ENCODE measurements around the gene TBX10. TPM values are rescaled to one million over a fixed set of nuclear protein-coding genes. Genes with fewer than 3 reads are reported as not detected.

TBX10 gene
- total RNA-seq, 4 donors from 2014 or later = not detected

DNA sequence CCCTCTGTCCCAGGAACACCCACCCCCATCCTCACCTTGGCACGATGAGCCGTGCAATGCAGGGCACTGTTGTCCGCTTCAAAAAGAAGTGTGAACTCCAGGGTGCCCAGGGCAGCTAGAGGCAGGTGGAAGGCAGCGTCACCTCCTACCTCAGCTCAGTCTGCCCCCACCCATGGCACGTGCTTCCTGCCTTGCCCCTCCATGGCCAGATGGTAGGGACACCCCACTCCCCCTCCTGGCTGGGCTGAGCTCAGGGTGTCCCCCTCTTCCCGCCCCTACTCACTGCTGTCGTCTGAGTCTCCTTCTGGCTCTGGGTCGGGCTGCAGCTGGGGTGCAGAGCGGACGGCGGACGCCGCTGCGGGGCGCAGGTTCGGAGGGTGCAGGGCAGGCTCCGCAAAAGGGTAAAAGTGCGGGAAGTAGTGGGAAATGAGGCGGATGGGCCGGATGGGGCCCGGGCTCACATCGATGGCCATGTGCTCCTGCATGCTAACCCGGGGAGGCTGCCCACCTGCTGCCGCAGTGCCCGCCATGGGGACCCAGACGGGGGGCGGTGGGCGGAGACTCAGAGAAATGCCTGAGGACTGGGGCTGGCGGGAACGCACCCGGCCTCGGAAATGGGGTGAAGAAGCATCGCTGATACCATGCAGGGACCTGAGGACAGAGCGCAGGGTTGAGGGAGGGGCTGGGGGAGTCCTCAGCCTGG is 23.7 kb downstream of the TBX10 start:
- Histone ChIP-seq H3K27ac (no peak overlapping the region), H3K27me3 (peaks cover 0 to 2% (median 0%) of the 10 kb centered on the region in 3 donors), H3K4me3 (no peak overlapping the region), H3K4me1 (peaks cover 0 to 8% of the 10 kb centered on the region in 2 donors), H3K36me3 (peaks cover 0 to 20% of the 10 kb centered on the region in 2 donors), H3K9me3 (no peaks in the 10 kb centered on the region)
- intact Hi-C loops (cut with DNase I; ENCODE audit: low total_unique reads) (loop anchor here (1.0 kb wide), 1 partner anchor 43 kb away; no protein-coding TSS in a partner anchor), in situ Hi-C loops (cut with MboI; ENCODE audit: low sequenced_read_pairs in 4 of 4) (no loop called here)
- DNase-seq (no peak), ATAC-seq (peak in 1 of 2 donors; percentile 7)
- TF ChIP-seq, protein P1, sequence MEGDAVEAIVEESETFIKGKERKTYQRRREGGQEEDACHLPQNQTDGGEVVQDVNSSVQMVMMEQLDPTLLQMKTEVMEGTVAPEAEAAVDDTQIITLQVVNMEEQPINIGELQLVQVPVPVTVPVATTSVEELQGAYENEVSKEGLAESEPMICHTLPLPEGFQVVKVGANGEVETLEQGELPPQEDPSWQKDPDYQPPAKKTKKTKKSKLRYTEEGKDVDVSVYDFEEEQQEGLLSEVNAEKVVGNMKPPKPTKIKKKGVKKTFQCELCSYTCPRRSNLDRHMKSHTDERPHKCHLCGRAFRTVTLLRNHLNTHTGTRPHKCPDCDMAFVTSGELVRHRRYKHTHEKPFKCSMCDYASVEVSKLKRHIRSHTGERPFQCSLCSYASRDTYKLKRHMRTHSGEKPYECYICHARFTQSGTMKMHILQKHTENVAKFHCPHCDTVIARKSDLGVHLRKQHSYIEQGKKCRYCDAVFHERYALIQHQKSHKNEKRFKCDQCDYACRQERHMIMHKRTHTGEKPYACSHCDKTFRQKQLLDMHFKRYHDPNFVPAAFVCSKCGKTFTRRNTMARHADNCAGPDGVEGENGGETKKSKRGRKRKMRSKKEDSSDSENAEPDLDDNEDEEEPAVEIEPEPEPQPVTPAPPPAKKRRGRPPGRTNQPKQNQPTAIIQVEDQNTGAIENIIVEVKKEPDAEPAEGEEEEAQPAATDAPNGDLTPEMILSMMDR (IDR thresholded peaks at IDR 0.05 in 4 of 5, conservative IDR thresholded peaks at IDR 0.05 in 1 of 5) = peak in 1 of 5 experiments; percentile 16
- TF ChIP-seq POLR2A (IDR thresholded peaks at IDR 0.05) = no peak

DNA sequence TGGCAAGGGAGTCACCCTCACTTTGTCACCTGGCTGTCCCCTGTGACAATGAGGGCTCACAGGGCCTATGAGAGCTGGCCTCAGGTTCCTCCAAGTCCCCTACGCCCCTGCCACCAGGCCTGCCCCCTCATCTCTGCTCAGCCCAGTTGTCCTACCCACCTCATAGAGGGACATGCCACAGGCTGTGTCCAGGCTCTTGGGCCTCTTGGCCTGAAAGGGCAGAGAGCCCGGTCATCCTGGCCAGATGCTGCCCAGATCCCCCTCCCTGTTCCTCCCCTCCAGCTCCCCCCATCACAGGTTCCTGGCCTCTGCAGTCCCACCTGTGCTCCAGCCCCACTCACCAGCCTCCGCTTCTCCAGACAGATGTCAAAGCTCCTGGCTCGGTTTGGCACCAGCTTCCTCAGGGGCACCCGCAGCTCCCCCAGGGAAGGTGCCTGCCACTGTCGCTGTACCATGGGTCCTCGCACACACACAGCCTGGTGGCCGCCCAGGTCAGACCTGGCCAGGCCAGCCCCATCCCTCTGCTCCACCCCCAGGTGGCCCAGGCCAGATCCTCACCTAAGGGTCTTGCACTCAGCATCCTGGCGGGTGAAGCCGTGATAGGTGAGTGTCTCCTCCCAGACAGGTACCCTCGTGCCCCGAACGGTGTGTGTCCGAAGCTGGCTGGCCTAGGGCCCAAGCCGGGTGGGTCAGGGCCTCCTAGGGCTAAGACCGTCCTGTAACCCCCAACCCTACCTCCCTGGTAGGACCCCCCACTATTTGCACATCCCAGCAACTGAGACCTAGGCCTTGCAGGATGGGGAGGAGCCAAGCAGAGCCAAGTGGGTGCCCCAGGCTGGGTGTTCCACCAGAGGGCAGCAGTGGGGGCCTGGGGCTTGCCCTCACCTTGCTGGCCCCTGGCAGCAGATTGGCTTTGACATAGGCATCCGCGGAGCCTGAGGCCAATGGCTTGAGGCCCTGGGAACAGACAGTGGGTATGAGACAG is 24.5 kb downstream of the TBX10 start:
- intact Hi-C loops (cut with DNase I; ENCODE audit: low total_unique reads) = loop anchor here (1.0 kb wide), 1 partner anchor 44 kb away; no protein-coding TSS in a partner anchor
- H3K4me1 ChIP-seq = peaks cover 0 to 8% of the 10 kb centered on the region in 2 donors
- TF ChIP-seq POLR2A (IDR thresholded peaks at IDR 0.05) = no peak
- TF ChIP-seq, protein P1 (IDR thresholded peaks at IDR 0.05 in 4 of 5, conservative IDR thresholded peaks at IDR 0.05 in 1 of 5) = peak in 4 of 5 experiments; percentile 41 to 59 (median 52)
- no peaks in the 10 kb centered on the region for H3K9me3 ChIP-seq
- peak in 1 of 2 donors; percentile 35 for DNase-seq
- in situ Hi-C loops (cut with MboI; ENCODE audit: low sequenced_read_pairs in 4 of 4) = no loop called here
- peaks cover 0 to 29% of the 10 kb centered on the region in 2 donors for H3K36me3 ChIP-seq
- H3K27me3 ChIP-seq = peaks cover 0 to 2% (median 0%) of the 10 kb centered on the region in 3 donors
- ATAC-seq = peak; percentile 9 to 67
- no peak overlapping the region for H3K27ac ChIP-seq
- H3K4me3 ChIP-seq = peak overlapping the region in 1 of 4 donors; percentile 30

DNA sequence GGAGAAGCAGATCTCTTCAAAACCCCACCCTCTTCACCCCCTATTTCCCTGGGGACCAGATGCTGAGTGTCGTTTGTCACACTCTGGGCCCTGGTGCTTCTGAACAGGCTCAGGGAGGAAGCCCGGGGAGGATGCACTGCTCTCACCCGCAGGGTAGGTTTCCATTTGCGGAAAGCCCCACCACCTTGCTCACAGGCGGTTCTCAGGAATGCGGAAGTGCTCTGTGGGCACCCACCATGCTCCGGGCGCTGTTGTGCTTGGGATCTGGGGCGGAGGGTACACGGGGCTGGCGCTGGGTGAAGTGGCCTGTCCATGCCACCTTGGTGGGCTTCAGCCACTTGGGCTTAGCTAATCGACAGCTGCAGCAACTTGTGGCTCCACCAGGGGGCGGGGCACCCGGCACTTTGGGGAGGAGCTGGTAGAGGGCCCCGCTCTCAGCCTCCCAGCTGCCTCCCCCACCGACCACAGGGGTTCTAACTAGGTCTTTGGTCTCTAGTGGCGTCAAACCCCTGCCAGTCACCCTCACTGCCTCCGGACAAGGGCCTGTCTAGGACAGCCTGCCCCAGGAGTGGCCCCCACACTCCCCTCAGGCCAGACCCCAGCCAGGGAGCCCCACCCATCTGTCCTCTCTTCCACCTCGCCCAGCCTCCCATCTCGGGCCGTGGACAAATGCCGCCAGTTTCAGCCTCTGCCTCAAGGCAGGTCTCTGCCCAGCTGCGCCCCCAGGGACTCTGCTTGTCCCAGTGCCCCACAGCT is 25.4 kb downstream of the TBX10 start:
- peaks cover 0 to 2% (median 0%) of the 10 kb centered on the region in 3 donors for H3K27me3 ChIP-seq
- H3K9me3 ChIP-seq = no peaks in the 10 kb centered on the region
- H3K4me1 ChIP-seq = peaks cover 0 to 8% of the 10 kb centered on the region in 2 donors
- TF ChIP-seq, protein P1 (IDR thresholded peaks at IDR 0.05 in 4 of 5, conservative IDR thresholded peaks at IDR 0.05 in 1 of 5) = peak; percentile 49 to 79 (median 74)
- no peak for TF ChIP-seq POLR2A (IDR thresholded peaks at IDR 0.05)
- peaks cover 0 to 37% of the 10 kb centered on the region in 2 donors for H3K36me3 ChIP-seq
- DNase-seq = peak in 1 of 2 donors; percentile 45
- peak overlapping the region in 2 of 4 donors; percentile 19 to 39 for H3K27ac ChIP-seq
- H3K4me3 ChIP-seq = peak overlapping the region; percentile 30 to 37 (median 32)
- in situ Hi-C loops (cut with MboI; ENCODE audit: low sequenced_read_pairs in 4 of 4) (no loop called here), intact Hi-C loops (cut with DNase I; ENCODE audit: low total_unique reads) (no loop called here)
- peak; percentile 31 to 41 for ATAC-seq

DNA sequence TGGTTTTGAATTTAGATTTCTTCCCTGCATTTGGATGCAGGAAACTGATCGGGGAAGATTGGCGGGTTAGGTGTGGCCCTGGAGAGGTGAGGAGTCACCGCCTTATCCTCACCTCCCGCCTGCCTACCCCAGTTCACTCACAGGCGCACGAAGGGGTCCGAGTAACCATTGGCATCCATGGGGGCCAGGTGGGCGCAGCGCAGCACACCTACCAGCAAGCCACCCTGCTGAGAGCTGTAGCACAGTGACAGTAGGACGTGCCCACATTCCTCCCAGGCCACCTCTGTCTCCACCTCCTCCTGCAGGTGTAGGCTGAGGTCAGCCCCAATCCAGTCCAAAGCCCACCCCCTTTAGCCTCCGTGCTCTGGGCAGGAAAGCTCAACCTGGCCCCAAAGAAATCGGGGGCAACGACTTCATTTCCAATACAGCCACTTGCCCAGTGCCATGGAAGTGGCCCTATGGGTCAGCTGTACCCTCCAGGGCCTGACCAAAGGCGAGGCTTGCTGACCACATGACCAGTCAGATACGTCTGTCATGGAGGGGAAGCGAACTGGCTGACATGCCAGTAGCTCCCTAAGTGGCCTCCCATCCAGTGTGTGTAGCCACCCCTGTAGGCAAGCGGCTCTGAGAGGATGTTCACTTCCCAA is 26.1 kb downstream of the TBX10 start:
- TF ChIP-seq POLR2A (IDR thresholded peaks at IDR 0.05) = no peak
- TF ChIP-seq, protein P1 (IDR thresholded peaks at IDR 0.05 in 4 of 5, conservative IDR thresholded peaks at IDR 0.05 in 1 of 5) = no peak
- H3K36me3 ChIP-seq = peaks cover 0 to 44% of the 10 kb centered on the region in 2 donors
- H3K27me3 ChIP-seq = peaks cover 0 to 2% (median 0%) of the 10 kb centered on the region in 3 donors
- peaks cover 0 to 12% of the 10 kb centered on the region in 2 donors for H3K4me1 ChIP-seq
- no peak for DNase-seq
- in situ Hi-C loops (cut with MboI; ENCODE audit: low sequenced_read_pairs in 4 of 4) = no loop called here
- intact Hi-C loops (cut with DNase I; ENCODE audit: low total_unique reads) = no loop called here
- H3K27ac ChIP-seq = peak overlapping the region in 2 of 4 donors; percentile 19 to 39
- H3K4me3 ChIP-seq = peak overlapping the region in 3 of 4 donors; percentile 30 to 37 (median 32)
- ATAC-seq = no peak
- no peaks in the 10 kb centered on the region for H3K9me3 ChIP-seq

All from gastrocnemius medialis (tissue), 4 donors.